HEK293 (cell line): Measurements from ENCODE around the gene SLC22A31.

ENCODE experiments used
- CTCF ChIA-PET: fragments of 350-600 bp; formaldehyde crosslinking; extraction: SDS; loops from one replicate; lab custom pipeline; 2021; ENCODE audit warnings: antibody characterized with exemption; lab: Yijun Ruan, JAX
- POLR2A ChIA-PET: fragments of 300-600 bp; formaldehyde crosslinking; extraction: SDS; loops from one replicate; lab custom pipeline; 2020; ENCODE audit warnings: antibody characterized with exemption, inconsistent platforms; lab: Yijun Ruan, JAX
- H3K27ac ChIP-seq: fragments of 200-500 bp; sonication (Bioruptor generic); 2 replicates; pipeline ENCODE4 v1.5.1; 2014; ENCODE audit warnings: low read depth, low read length, control low read depth, inconsistent platforms; ENCODE audit errors: extremely low read depth
- H3K36me3 ChIP-seq, 2 experiments: fragments of 200-500 bp in 1 of 2; sonication (Bioruptor generic) in 1 of 2; 1 replicate in 1 of 2; 2 replicates in 1 of 2; pipeline ENCODE4 v1.5.1; 2014 to 2017; ENCODE audit warnings: inconsistent platforms in 2 of 2, low read length in 2 of 2; ENCODE audit not compliant: control insufficient read depth in 2 of 2, insufficient read depth in 1 of 2
- H3K4me1 ChIP-seq: fragments of 200-500 bp; sonication (Bioruptor generic); 2 replicates; pipeline ENCODE4 v1.5.1; 2014; ENCODE audit warnings: mild to moderate bottlenecking, low read length, inconsistent platforms; ENCODE audit not compliant: control insufficient read depth, insufficient read depth
- H3K4me3 ChIP-seq: 2 replicates; pipeline ENCODE4 v1.5.1; 2011; ENCODE audit warnings: low read depth, mild to moderate bottlenecking, control low read depth, low read length, moderate library complexity
- H3K9me3 ChIP-seq: fragments of 200-500 bp; sonication (Bioruptor generic); 2 replicates; pipeline ENCODE4 v1.5.1; 2014; ENCODE audit warnings: low read depth, low read length, inconsistent platforms; ENCODE audit not compliant: control insufficient read depth, insufficient read depth
- HOXD13 ChIP-seq: sonication (generic); formaldehyde crosslinking; IDR thresholded peaks from 2 replicates; pipeline ENCODE4 v1.8.0; 2022; ENCODE audit warnings: missing genetic modification reagents, borderline replicate concordance
- KLF8 ChIP-seq: fragments of 450-650 bp; formaldehyde crosslinking; IDR thresholded peaks from 2 replicates; pipeline ENCODE4 v1.5.1; 2016; ENCODE audit warnings: missing biosample characterization, missing genetic modification characterization
- SALL2 ChIP-seq: fragments of 450-650 bp; formaldehyde crosslinking; IDR thresholded peaks from 2 replicates; pipeline ENCODE4 v1.5.0; 2017; ENCODE audit warnings: missing biosample characterization, mild to moderate bottlenecking, missing genetic modification characterization, borderline replicate concordance
- SCRT2 ChIP-seq: fragments of 450-650 bp; formaldehyde crosslinking; IDR thresholded peaks from 2 replicates; pipeline ENCODE4 v1.5.1; 2016; ENCODE audit warnings: missing biosample characterization, missing genetic modification characterization
- SP3 ChIP-seq: fragments of 450-650 bp; formaldehyde crosslinking; IDR thresholded peaks from 2 replicates; pipeline ENCODE4 v1.5.1; 2016; ENCODE audit warnings: missing biosample characterization, missing genetic modification characterization
- ZBTB48 ChIP-seq: fragments of 450-650 bp; formaldehyde crosslinking; IDR thresholded peaks from 2 replicates; pipeline ENCODE4 v1.5.1; 2016; ENCODE audit warnings: missing biosample characterization, missing genetic modification characterization
- ZEB2 ChIP-seq: fragments of 450-650 bp; formaldehyde crosslinking; IDR thresholded peaks from 2 replicates; pipeline ENCODE4 v1.5.1; 2016; ENCODE audit warnings: missing biosample characterization, missing genetic modification characterization
- ZNF114 ChIP-seq: fragments of 450-650 bp; formaldehyde crosslinking; IDR thresholded peaks from 2 replicates; pipeline ENCODE4 v1.5.0; 2017; ENCODE audit warnings: missing biosample characterization, missing genetic modification characterization
- ZNF155 ChIP-seq: fragments of 450-650 bp; formaldehyde crosslinking; IDR thresholded peaks from 2 replicates; pipeline ENCODE4 v1.5.1; 2016; ENCODE audit warnings: missing biosample characterization, missing genetic modification characterization
- ZNF175 ChIP-seq: fragments of 450-650 bp; formaldehyde crosslinking; IDR thresholded peaks from 2 replicates; pipeline ENCODE4 v1.5.1; 2016; ENCODE audit warnings: missing biosample characterization, missing genetic modification characterization
- ZNF19 ChIP-seq: fragments of 450-650 bp; formaldehyde crosslinking; IDR thresholded peaks from 2 replicates; pipeline ENCODE4; 2016; ENCODE audit warnings: missing biosample characterization, missing genetic modification characterization, low read depth
- ZNF354C ChIP-seq: fragments of 450-650 bp; formaldehyde crosslinking; IDR thresholded peaks from 2 replicates; pipeline ENCODE4 v1.5.1; 2016; ENCODE audit warnings: missing biosample characterization, missing genetic modification characterization, low read depth, borderline replicate concordance
- ZNF398 ChIP-seq: fragments of 450-650 bp; formaldehyde crosslinking; IDR thresholded peaks from 2 replicates; pipeline ENCODE4 v1.5.1; 2017; ENCODE audit warnings: missing biosample characterization, missing genetic modification characterization
- ZNF473 ChIP-seq: fragments of 450-650 bp; formaldehyde crosslinking; IDR thresholded peaks from 2 replicates; pipeline ENCODE4 v1.5.1; 2017; ENCODE audit warnings: missing biosample characterization, missing genetic modification characterization
- ZNF623 ChIP-seq: fragments of 450-650 bp; formaldehyde crosslinking; IDR thresholded peaks from 2 replicates; pipeline ENCODE4 v1.5.1; 2016; ENCODE audit warnings: missing biosample characterization, missing genetic modification characterization
- ZNF660 ChIP-seq: fragments of 450-650 bp; IDR thresholded peaks from 2 replicates; pipeline ENCODE4 v1.5.1; 2018; ENCODE audit warnings: missing biosample characterization, mild to moderate bottlenecking, missing genetic modification characterization
- ZNF707 ChIP-seq: fragments of 450-650 bp; formaldehyde crosslinking; IDR thresholded peaks from 2 replicates; pipeline ENCODE4 v1.5.1; 2016; ENCODE audit warnings: missing biosample characterization, missing genetic modification characterization
- ZSCAN4 ChIP-seq: fragments of 450-650 bp; formaldehyde crosslinking; IDR thresholded peaks from 2 replicates; pipeline ENCODE4 v1.5.1; 2017; ENCODE audit warnings: missing biosample characterization, missing genetic modification characterization
- TF ChIP-seq, protein P1 (sequence below): fragments of 450-650 bp; IDR thresholded peaks from 2 replicates; pipeline ENCODE4 v1.5.1; 2018; ENCODE audit warnings: missing biosample characterization, mild to moderate bottlenecking, missing genetic modification characterization
- TF ChIP-seq, protein P2 (sequence below): fragments of 450-650 bp; formaldehyde crosslinking; IDR thresholded peaks from 2 replicates; pipeline ENCODE4 v1.5.1; 2016; ENCODE audit warnings: missing biosample characterization, missing genetic modification characterization, borderline replicate concordance

SLC22A31 gene

GRCh38 chr16:89191901-89192185 is 8.5 kb downstream of the SLC22A31 start:
- Histone ChIP-seq H3K4me1 (no peaks in the 10 kb centered on the region), H3K9me3 (no peaks in the 10 kb centered on the region), H3K27ac (no peak overlapping the region), H3K4me3 (no peak overlapping the region)
- ChIA-PET POLR2A (no interaction called here), CTCF (interaction anchor here (1.3 kb wide), 1 partner anchor 24 kb away, joined by 8 read pairs; no protein-coding TSS in a partner anchor)
- TF ChIP-seq SCRT2 (tag by site-specific recombination) (no peak), SP3 (tag by site-specific recombination) (no peak), ZNF473 (no peak), ZNF114 (tag by site-specific recombination) (no peak), HOXD13 (CRISPR knock-in tag) (no peak), ZBTB48 (tag by site-specific recombination) (no peak), ZEB2 (tag by site-specific recombination) (no peak), SALL2 (tag by site-specific recombination) (no peak), ZNF155 (tag by site-specific recombination) (no peak), ZNF398 (no peak), ZNF707 (tag by site-specific recombination) (no peak), ZNF19 (tag by site-specific recombination) (no peak), ZNF623 (no peak), ZNF354C (tag by site-specific recombination) (no peak), KLF8 (tag by site-specific recombination) (no peak), ZNF175 (no peak)
- TF ChIP-seq, protein P1, sequence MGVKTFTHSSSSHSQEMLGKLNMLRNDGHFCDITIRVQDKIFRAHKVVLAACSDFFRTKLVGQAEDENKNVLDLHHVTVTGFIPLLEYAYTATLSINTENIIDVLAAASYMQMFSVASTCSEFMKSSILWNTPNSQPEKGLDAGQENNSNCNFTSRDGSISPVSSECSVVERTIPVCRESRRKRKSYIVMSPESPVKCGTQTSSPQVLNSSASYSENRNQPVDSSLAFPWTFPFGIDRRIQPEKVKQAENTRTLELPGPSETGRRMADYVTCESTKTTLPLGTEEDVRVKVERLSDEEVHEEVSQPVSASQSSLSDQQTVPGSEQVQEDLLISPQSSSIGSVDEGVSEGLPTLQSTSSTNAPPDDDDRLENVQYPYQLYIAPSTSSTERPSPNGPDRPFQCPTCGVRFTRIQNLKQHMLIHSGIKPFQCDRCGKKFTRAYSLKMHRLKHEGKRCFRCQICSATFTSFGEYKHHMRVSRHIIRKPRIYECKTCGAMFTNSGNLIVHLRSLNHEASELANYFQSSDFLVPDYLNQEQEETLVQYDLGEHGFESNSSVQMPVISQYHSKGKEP (tag by site-specific recombination), result no peak
- TF ChIP-seq, protein P2, sequence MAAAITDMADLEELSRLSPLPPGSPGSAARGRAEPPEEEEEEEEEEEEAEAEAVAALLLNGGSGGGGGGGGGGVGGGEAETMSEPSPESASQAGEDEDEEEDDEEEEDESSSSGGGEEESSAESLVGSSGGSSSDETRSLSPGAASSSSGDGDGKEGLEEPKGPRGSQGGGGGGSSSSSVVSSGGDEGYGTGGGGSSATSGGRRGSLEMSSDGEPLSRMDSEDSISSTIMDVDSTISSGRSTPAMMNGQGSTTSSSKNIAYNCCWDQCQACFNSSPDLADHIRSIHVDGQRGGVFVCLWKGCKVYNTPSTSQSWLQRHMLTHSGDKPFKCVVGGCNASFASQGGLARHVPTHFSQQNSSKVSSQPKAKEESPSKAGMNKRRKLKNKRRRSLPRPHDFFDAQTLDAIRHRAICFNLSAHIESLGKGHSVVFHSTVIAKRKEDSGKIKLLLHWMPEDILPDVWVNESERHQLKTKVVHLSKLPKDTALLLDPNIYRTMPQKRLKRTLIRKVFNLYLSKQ (tag by site-specific recombination), result no peak
- TF ChIP-seq, all 188 proteins: peak for 0
- no peaks in the 10 kb centered on the region for H3K36me3 ChIP-seq

GRCh38 chr16:89191033-89191900 is 9.1 kb downstream of the SLC22A31 start:
- Histone ChIP-seq H3K4me1 (no peaks in the 10 kb centered on the region), H3K27ac (no peak overlapping the region), H3K4me3 (no peak overlapping the region), H3K36me3 (no peaks in the 10 kb centered on the region), H3K9me3 (no peaks in the 10 kb centered on the region)
- TF ChIP-seq ZSCAN4 (tag by site-specific recombination) (peak; percentile 54; the same call in 1 of the 2 replicates), ZNF660 (tag by site-specific recombination) (no peak)
- ChIA-PET CTCF (interaction anchor here (1.3 kb wide), 1 partner anchor 24 kb away, joined by 8 read pairs; no protein-coding TSS in a partner anchor), POLR2A (interaction anchor here (0.9 kb wide), 1 partner anchor 17 kb away, joined by 3 read pairs; no protein-coding TSS in a partner anchor)
